Regular cardiac myocyte (primary cell): Measurements from ENCODE around the gene THNSL1. TPM values are rescaled to one million over a fixed set of nuclear protein-coding genes. Genes with fewer than 3 reads are reported as not detected.

ENCODE experiments used
- total RNA-seq: library from RNA; depleted of rRNA; stranded (reverse); fragments of >200 nt; gene quantifications from 2 replicates; pipeline ENCODE4 v1.2.3, GENCODE V29; 2014

The THNSL1 gene, protein sequence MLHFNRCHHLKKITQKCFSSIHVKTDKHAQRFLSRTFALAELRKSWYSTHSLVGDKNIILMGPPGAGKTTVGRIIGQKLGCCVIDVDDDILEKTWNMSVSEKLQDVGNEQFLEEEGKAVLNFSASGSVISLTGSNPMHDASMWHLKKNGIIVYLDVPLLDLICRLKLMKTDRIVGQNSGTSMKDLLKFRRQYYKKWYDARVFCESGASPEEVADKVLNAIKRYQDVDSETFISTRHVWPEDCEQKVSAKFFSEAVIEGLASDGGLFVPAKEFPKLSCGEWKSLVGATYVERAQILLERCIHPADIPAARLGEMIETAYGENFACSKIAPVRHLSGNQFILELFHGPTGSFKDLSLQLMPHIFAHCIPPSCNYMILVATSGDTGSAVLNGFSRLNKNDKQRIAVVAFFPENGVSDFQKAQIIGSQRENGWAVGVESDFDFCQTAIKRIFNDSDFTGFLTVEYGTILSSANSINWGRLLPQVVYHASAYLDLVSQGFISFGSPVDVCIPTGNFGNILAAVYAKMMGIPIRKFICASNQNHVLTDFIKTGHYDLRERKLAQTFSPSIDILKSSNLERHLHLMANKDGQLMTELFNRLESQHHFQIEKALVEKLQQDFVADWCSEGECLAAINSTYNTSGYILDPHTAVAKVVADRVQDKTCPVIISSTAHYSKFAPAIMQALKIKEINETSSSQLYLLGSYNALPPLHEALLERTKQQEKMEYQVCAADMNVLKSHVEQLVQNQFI
- 4.2 and 5.0 TPM in 2 replicates for total RNA-seq

DNA sequence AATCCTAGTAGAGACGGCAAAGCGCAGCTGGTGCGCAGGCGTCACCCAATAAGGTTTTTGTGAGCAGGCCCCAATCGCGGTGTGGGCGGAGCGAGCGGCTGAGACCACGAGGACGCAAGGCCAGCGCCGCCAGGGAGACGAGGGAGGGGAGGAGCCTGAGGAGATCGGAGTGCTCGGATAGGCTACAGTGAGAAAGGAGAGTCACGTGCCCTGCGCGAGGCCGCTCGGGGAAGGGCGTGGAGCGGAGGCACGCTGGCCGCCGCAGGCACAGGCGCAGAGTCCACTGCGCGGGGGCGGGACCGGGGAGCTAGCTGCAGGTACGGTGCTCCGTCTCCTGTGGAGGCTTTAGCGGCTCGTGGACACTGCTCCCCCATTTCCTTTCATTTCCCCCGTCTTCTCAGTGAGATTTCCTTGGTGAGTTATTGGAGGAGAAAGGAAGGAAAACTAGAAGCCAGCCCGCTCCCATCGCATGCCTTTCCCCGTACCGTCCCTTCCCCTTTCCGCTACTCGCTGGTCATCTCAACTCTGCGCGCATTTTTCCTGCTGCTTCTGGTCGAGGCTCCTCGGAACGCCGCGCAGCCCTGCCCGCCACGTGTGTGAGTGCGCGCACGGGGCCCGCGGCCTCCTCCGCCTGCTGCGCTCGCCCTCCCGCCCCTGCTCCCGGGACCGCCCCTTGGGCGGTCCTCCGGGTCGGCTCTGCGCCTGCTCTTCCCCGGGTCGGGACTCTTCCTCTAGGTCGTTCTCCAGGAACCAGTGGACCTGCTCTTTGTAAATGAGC is at the start of gene THNSL1:
TSS of gene THNSL1 (plus strand) at position 237 of the 778 bp plus-strand sequence. CDS start 6,612 bp downstream, outside the sequence.

DNA sequence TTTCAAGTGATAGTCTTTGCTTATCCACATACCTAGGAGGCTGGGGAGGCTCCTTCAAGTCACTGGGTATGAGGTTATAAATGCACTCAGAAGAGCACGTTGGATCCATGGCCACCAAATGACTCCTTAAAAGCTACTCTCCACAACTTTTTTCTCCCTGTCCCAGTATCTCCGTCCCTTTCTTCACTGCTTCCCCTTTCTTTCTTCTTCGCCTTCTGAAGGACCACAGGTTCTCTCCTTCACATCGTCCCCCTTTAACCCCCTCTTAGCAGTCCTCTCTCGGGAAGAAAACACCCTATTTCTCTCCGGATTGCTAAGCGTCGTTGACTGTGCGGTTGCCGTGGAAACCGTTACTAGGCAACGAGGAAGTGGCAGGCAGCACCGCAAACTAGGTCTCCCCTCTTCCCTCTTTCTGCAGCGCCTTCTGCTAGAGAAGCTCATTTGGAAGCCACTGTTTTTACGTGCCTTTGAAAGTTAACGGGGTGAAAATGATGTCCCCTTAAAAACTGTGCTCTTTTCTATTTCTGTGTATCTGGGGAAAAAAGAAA is 510 bp upstream of the THNSL1 start, which contains the start of gene ENKUR:
TSS of gene ENKUR (minus strand) at position 331 of the 548 bp plus-strand sequence. CDS start at position 109, 222 bp downstream.

Other genes starting within 250 kb of the THNSL1 start
- gene PRTFDC1, start 64.0 kb upstream of the THNSL1 start, total RNA-seq: 8.5 and 15.7 TPM in 2 replicates
- under 0.01 and 0.28 TPM in 2 replicates for gene ENKUR, start 454 bp upstream of the THNSL1 start, total RNA-seq
- 0.19 and 0.28 TPM in 2 replicates for gene GPR158, start 158.4 kb downstream of the THNSL1 start, total RNA-seq